ENCODE measurements around the gene SEZ6L2.
"Not testable (repeated sequence)": the region's sequence is repeated elsewhere in the genome, so short reads cannot be mapped to it uniquely, and the experiment has no call there.

The SEZ6L2 gene

DNA sequence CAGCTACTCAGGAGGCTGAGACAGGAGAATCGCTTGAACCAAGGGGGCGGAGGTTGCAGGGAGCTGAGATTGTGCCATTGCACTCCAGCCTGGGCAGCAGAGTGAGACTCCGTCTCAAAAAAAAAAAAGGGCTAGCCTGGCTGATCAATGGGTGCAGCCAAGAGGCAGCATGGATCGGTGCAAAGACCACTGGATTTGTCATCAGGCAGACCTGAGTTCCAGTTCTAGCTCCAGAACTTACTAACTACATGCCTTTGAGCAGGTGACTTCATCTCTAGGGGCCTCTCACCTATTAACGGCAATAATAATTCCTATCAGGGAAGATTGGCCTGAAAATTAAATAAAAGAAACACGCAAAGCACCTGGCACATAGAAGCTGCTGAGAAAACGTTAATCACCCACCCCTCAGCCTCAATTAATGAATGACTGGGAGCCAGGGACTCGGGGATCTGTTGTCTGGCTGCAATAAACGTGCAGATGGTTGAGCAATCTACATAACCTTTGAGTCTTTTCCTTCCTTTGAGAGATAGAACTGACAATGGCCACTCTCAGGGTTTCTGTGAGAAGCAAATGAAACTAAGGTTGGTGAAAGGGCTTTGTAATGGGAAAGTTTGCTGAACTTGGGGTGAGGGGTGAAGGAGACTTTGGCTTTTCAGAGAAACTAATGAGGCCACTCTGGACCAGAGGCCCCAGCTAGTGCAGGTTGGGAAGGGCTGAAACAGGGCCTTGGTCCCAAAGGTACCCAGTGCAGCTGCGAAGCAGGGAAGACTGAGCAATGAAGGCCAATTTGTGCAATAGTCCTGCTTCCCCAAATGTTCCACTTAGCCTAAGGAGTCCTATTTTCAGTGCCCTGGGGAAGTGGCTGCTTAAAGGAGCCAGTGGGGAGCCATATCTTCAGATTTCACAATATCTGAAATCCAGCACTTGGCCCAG, 7.6 kb downstream of the SEZ6L2 start:
- FAIRE-seq: no peak
- no peak for DNase-seq (ENCODE audit: insufficient read length, low spot score)

DNA sequence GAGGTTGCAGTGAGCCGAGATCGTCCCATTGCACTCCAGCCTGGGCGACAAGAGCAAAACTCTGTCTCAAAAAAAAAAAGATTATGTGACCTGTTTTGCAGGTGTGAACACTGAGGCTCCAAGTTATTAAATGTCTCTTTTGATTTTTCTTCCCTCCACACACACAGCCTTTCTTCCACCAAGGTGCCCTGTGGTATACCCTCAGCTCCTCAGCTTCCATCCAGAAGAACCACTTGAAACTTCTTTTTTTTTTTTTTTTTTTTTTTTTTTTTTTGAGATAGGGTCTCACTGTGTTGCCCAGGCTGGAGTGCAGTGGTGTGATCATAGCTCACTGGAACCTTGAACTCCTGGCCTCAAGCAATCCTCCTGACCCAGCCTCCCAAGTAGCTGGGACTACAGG, 10.0 kb downstream of the SEZ6L2 start:
- not testable (repeated sequence) for FAIRE-seq; DNase-seq (ENCODE audit: insufficient read length, low spot score)

DNA sequence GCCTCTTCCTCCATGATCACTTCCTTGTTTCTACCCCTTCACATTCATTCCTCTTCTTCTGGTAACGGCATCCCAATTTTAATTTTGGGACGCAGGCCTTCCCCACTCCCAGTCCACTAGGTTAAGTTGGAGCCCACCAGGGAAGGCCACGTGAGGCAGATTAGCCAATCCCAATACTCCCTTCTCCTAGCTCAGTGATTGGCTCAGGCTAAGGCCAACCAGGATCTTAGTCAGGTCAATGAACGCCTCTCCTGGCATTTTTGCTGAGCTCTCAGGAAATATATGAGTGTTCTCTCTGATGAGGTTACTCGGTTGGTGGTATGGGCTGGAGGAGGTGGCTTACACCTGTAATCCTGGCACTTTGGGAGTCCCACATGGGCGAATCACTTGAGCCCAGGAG, 15.4 kb downstream of the SEZ6L2 start:
- DNase-seq (ENCODE audit: insufficient read length, low spot score) (no peak), FAIRE-seq (no peak)

DNA sequence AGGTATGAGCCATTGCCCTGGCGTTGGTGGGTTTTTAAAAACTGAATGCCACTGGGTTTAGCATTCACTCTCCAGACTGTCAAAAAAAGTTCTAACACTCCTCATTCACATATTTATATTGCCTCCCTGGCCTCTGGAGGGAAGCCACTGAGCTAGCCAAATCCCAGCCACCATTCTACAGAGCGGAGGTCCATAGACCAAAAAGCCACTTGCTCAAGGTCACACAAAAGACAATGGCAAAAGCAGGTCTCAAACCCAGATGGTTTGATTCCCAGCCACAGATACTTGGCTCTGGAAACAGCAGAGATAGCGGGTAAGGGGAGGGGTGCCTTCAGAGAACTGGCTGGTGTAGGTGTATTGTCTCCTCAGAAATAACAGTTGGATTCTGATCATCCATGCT, 18.3 kb downstream of the SEZ6L2 start:
- FAIRE-seq: no peak
- DNase-seq (ENCODE audit: insufficient read length, low spot score): no peak

DNA sequence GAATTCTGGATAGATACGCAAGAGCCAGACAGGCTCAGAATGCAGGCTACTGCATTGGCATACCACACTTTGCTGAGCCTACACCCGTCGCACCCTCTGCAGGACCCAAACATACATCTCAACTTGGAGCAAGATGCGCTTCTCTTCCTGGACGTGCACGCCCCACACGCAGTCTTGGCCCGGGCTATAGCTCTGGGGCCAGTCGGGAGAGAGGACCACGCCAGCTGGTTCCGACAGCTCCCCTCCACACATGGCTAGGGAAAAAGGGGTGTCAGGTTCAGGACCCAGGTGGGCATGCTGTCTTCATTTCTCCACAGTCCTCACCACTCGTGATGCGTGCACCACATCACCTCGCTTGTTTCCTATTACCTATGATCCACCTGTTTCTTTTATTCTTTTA, 21.2 kb downstream of the SEZ6L2 start:
- DNase-seq (ENCODE audit: insufficient read length, low spot score): no peak
- no peak for FAIRE-seq

DNA sequence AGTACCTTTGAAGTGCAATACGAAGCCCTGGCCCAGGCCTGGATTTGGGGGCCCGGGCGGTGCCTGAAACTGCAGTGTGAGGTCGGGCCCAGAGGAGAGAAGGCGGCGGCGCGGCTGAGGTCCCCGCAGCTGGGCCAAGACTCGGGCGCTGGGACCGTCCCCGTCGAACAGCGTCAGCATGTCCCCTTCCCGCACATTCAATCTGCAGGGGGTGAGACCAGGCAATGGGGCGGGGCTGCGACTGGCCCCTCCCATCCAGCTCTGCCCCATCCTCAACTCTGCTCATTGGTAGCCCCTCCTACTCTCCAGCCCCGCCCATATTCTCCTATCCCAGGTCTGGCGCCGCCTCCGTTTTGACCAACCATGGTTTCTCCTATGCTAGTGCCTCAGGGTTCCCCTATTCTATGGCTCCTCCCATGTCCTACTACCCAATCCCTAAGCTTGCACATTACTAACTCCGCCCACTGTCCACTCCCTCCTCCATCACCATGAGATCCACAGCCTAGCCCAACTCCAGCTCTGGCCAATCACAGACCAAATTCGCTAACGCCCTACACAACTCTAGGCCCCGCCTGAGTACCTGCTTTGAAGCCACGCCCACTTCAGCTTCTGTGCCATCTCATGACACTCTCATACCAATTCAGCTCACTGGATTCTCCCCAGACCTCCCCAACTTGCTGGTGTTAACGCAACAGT, 21.9 kb downstream of the SEZ6L2 start:
- DNase-seq (ENCODE audit: insufficient read length, low spot score) (peak; percentile 50), FAIRE-seq (no peak)

DNA sequence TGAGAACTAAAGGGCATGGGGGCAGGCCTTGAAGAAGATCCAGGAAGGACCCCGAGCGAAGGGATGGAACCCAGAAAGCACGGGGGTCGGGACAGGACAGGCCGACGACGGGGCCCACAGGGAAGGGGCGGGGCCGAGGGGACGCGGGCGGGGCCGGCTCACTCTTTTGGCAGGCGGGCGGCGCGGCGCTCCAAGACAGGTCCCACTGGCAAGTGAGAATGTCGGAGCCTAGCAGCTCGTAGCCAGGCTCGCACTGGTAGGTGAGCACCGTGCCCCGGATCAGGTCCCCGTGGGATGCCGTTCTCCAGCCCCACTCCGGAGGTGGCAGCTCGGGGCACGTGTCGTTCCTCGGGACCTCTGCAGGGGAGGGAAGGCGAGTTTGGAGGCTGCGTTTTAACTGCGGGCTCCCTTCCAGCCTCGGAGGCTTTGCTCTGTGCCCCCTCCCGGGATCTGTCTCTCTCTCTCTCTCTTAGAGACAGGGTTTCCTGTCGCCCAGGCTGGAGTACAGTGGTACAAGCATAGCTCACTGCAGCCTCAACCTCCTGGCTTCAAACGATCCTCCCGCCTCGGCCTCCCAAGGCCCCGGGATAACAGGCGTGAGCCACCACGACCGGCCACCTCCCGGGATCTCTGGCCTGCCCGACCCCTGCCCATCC, 22.6 kb downstream of the SEZ6L2 start:
- no peak for DNase-seq (ENCODE audit: insufficient read length, low spot score)
- FAIRE-seq: no peak

DNA sequence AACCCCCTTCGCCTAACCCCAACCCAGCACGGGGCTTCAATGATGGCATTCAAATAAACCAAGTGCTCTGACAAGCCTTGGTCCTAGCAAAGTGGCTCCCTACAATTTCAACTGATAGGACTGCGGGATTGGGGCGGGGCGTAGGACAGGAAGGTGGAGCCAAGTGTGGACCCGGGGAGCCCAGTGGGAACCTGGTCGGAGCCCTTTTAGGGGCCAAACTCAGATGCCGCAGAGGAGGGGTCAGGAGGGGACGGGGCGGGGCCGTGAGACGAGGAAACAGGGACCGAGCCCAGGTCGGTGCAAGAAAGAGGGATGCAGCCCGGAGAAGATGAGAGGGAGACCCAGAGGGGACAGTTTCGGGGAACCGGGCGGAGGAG, 23.1 kb downstream of the SEZ6L2 start:
- DNase-seq (ENCODE audit: insufficient read length, low spot score): no peak
- no peak for FAIRE-seq

DNA sequence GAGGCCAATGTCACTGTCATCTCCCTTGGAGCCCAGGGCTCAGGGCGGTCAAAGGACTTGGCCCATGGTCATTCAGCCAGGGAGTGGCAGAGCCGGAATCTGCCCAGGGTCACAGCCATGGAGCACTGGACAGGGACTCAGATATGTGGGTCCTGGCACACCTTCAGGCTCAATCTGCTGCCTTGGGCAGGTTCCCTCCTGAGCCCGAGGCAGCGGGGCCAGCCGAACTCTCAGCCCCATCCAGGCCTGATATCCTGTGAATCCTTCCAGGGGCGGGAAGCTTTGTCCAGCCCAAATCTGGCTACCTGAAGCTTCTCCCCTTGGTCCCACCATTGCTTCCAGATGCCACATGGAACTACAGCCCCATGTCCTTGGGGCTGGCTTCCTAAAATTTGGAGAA, 24.1 kb downstream of the SEZ6L2 start:
- FAIRE-seq (no peak), DNase-seq (ENCODE audit: insufficient read length, low spot score) (no peak)

DNA sequence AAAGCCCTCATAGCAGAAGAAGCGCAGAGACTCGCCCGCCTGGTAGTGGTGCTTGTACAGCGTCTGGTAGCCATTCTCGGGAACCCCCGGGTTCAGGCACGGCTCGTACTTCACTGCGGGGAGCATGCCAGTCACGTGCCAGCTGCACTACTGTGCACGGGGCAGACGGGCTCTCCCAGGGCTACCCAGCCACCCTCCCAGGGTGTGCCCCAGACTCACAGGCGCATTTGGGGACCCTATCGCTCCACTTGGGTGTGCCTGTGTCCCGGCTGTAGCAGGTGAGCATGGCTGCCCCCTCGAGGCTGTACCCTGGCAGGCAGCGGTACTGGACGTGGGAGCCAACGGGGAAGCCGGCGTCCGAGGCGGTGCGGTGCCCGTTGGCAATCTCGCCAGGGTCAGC, 26.0 kb downstream of the SEZ6L2 start:
- DNase-seq (ENCODE audit: insufficient read length, low spot score): no peak
- FAIRE-seq: no peak

DNA sequence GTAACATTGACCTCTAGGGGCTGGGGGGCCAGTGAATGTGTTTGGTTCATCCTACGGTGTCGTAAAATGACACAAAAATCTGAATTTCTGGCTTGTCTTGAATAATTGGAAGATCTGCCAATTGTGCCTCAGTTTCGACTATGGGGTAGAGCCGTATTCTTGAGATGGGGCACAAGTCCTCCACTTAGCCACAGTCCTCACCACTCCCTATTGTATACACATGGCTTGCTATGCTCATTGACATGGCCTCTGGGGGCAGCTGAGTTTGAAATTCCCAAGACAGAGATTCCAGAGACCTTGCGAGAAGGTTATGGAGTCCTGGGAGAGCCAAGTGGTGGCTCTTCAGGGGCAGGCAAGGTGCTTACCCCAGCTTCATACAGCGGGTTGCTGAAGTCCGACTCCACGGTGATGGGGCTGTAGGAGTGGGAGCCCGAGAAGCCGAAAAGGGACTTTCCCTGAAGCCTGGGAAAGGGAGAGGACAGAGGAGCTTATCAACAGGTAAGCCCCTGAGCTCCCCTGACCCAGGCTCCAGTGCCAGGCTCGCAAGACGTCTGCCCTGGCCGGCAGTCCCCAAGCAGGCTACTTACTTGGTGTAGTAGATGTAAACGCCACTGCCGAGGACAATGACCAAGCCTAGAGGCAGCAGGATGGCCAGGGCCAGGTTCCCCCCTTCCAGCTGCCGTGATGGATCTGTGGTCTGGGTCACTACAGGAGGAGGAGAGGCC, 27.4 kb downstream of the SEZ6L2 start:
- no peak for FAIRE-seq
- DNase-seq (ENCODE audit: insufficient read length, low spot score): no peak

DNA sequence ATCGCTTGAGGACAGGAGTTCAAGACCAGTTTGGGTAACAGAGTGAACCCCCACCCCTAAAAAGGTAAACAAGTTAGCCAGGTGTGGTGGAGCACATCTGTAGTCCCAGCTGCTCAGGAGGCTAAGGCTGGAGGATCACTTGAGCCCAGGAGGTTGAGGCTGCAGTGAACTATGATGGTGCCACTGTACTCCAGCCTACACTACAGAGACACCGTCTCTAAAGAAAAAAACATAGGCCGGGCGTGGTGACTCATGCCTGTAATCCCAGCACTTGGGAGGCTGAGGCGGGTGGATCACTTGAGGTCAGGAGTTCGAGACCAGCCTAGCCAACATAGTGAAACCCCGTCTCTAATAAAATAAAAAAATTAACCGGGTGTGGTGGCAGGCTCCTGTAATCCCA, 30.3 kb downstream of the SEZ6L2 start:
- not testable (repeated sequence) for FAIRE-seq; DNase-seq (ENCODE audit: insufficient read length, low spot score)

DNA sequence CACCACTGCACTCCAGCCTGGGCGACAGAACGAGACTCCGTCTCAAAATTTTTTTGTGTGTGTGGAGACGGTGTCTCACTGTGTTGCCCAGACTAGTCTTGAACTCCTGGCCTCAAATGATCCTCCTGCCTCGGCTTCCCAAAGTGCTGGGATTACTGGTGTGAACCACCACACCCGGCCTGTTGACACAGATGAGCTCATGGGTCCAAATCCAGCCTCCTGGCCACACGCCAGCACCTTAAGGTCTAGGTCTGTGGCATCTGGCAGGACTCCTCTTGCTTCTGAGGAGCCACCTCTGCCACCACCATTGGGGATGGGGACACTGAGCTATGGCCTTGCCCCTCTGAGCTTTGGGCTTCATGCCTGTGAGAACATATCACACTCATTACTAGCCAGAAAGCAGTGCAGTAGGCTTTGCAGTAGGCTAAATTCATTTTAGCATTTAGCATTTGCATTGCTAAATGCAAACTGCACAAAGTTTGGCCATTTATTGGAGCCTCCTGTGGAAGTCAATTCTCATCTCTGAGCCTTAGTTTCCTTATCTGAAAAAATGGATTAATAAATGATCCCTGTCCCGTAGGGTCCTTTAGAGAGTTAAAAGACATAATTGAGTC, 30.8 kb downstream of the SEZ6L2 start:
- FAIRE-seq (no peak), DNase-seq (ENCODE audit: insufficient read length, low spot score) (no peak)

DNA sequence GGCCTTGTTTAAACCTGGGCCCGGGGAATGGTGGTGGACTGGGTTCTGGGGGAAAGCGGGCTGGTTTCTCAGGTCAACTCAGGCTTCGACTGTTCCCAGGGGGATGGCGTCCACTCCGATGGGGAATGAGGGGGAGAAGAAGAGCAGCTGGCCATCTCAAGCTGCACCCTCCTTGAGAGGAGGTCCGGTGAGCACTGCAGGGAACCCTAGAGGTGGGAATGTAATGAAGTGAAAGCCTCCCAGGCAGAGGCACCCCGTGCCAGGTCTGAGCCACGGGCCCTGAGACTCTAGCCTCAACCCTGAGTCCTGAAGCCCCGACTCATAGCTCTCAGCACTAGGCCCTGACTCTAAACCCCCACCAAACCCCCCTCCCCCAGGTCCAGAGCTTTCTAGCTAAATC, 35.1 kb downstream of the SEZ6L2 start:
- no peak for DNase-seq (ENCODE audit: insufficient read length, low spot score)
- FAIRE-seq: no peak

DNA sequence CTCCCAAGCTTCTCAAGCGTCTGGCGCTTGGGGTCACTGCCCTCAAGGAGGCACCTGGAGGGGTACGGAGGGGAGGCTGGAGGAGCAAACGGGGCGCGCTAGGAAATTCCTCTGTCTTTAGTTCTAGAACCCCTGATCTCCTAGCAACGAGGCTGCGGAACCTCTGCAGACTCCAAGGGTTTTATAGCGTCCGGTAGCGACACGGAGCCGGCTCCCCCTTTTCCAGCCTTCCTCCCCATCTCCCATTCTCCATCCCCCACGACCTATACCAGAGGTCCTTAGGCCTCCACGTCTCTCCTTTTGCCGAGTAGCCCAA, 35.7 kb downstream of the SEZ6L2 start:
- no peak for FAIRE-seq
- no peak for DNase-seq (ENCODE audit: insufficient read length, low spot score)

DNA sequence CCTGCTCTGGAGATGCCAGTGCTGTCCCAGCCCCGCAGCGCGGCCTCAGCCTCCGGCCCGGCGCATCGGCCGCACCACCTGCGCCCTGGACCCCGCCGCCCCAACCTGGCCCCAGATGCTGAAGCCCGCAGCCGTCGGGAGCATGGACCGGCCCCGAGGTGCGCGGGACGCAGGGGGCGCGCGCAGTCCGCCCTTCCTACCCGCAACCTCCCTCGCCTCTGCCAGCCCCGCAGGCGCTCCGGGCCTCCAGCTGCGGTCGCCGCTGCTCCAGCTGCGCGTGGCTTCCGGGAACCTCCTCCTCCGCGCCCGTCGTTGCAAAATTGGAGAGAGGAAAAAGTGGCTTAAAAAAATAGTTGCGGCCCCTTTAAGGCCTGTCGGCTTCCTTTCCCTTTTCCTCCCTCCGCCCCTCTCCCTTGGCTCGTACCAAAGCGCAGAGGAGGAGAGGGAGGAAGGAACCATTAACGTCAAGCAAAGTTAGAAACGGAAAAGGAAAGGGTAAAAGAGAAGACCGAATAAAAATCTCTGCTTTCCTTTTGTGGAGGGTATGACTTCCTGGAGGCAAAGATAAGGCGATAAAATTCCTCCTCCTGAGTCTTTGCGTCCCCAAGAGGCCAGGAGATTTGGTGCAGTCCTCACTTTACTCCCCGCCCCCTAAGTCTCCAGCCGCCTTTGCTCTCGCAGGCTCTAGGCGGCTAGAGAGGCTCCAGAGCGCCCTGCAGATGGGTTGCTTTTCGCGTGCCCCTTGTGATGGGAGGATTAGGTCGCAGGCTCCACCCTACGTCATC, 36.3 kb downstream of the SEZ6L2 start, which contains the start of gene CDIPT:
TSS of gene CDIPT (minus strand) at position 343 of the 785 bp plus-strand sequence. CDS start 369 bp downstream, outside the sequence.
- peak; percentile 92 for DNase-seq (ENCODE audit: insufficient read length, low spot score)
- FAIRE-seq: peak; percentile 98

DNA sequence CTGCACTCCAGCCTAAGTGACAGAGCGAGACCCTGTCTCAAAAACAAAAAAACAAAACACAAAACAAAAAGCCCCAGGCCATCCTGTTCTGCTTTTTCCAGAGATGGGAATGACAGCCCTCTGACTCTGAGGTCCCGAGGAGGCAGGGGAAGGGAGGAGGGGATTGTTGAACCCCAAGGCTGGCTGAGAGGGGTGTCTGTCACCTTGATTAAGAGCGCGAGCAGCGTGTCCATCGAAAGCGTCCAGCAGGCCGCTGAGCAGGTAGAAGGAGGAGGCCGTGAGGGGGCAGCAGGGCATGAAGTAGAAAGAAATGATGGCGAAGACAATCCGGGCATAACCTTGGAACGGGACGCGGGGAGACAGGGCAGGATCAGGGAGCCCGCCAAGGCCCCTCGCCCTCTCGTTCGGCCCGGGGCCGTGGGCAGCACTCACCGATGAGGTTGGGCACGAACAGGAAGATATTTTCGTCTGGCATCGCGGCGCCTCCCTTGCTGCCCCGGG, 36.9 kb downstream of the SEZ6L2 start:
- DNase-seq (ENCODE audit: insufficient read length, low spot score) (no peak), FAIRE-seq (no peak)

DNA sequence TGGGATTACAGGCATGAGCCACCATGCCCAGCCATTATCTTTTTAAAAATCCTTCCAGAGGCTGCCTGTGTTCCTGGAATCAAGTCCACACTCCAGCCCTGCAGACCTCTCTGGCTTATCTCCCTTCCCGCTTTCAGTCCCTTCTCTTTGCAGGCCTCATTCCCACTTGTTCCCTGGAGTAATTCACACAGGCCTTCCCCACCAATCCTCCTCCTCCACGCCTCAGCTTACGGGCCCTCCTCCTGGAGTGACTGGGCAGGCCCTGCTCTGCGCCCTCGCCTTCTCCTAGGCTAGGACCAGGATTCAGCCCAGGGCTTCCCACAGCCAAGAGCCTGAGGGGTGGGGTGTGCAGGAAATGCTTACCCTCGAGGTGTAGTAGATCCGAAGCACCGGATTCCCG, 39.1 kb downstream of the SEZ6L2 start:
- FAIRE-seq (no peak), DNase-seq (ENCODE audit: insufficient read length, low spot score) (no peak)

DNA sequence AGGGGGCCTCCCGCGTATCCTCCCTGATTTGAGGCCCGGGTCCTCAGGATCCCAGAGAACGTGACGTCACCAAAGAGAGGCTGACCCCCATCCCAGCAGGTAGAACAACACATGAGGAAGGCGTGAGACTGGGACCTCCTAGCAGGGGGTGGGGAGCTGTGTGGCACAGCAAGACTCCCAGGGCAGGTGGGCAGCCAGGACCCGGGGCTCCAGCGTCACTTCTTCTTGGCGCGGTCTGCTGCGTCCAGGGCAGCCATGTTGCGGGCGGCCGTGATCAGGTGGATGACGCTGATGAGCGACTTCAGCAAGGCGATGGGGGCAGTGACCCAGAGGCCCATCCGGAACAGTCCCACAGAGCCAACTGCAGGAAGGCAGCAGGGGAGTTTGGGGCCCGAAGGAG, 40.4 kb downstream of the SEZ6L2 start:
- DNase-seq (ENCODE audit: insufficient read length, low spot score) (no peak), FAIRE-seq (no peak)
